T-helper 17 cell (primary cell): ENCODE data around the gene DRAM2. TPM values are rescaled to one million over a fixed set of nuclear protein-coding genes. Genes with fewer than 3 reads are reported as not detected.
"Not testable (repeated sequence)": the region's sequence is repeated elsewhere in the genome, so short reads cannot be mapped to it uniquely, and the experiment has no call there.

Experiments used
- ATAC-seq: fragments of 150-1000 bp; cut with Tn5 transposase; 2 replicates; pipeline ENCODE4 v1.10.0; 2021; ENCODE audit warnings: mild to moderate bottlenecking, moderate library complexity
- DNase-seq, 3 donors: peaks; one replicate each; pipeline versions ENCODE4 v3.0.0 to v3.0.0-alpha.2; 2020 to 2021
- H3K9me3 ChIP-seq: one replicate; pipeline ENCODE4 v1.7.0; 2013; ENCODE audit warnings: low read length, mild to moderate bottlenecking; ENCODE audit not compliant: control insufficient read depth, poor library complexity, severe bottlenecking
- H3K27ac Mint-ChIP-seq: one replicate; pipeline ENCODE4 v1.8.0; 2022; ENCODE audit warnings: mild to moderate bottlenecking, moderate library complexity, mixed read lengths
- H3K27me3 Mint-ChIP-seq: one replicate; pipeline ENCODE4 v1.8.0; 2022; ENCODE audit warnings: mixed read lengths
- H3K36me3 Mint-ChIP-seq: one replicate; pipeline ENCODE4 v1.8.0; 2022; ENCODE audit warnings: low read depth, mixed read lengths
- H3K4me1 Mint-ChIP-seq: one replicate; pipeline ENCODE4 v1.8.0; 2022; ENCODE audit warnings: mild to moderate bottlenecking, mixed read lengths
- H3K4me3 Mint-ChIP-seq: one replicate; pipeline ENCODE4 v1.8.0; 2022; ENCODE audit warnings: mild to moderate bottlenecking, moderate library complexity, mixed read lengths
- total RNA-seq, 4 donors: library from RNA in 2 of 4; stranded (reverse) in 2 of 4; gene quantifications; one replicate each; pipeline ENCODE4 v1.2.3 and lab custom pipeline; 2022 to 2026

The DRAM2 gene
- total RNA-seq, 2 donors from 2014 or later, result 30.7 to 31.1 TPM

GRCh38 chr1:111084999-111085398 is 54.9 kb downstream of the DRAM2 start:
- H3K27ac Mint-ChIP-seq, result no peak overlapping the region
- no peak for ATAC-seq
- peaks cover 64% of the 10 kb centered on the region for H3K27me3 Mint-ChIP-seq
- no peak for DNase-seq
- H3K4me3 Mint-ChIP-seq, result no peak overlapping the region
- H3K9me3 ChIP-seq, result no peaks in the 10 kb centered on the region
- no peaks in the 10 kb centered on the region for H3K4me1 Mint-ChIP-seq
- H3K36me3 Mint-ChIP-seq, result peaks cover 2% of the 10 kb centered on the region

GRCh38 chr1:111082421-111083203 is 57.3 kb downstream of the DRAM2 start:
- H3K9me3 ChIP-seq, result no peaks in the 10 kb centered on the region
- H3K4me3 Mint-ChIP-seq, result no peak overlapping the region
- DNase-seq, result no peak
- H3K27ac Mint-ChIP-seq, result no peak overlapping the region
- ATAC-seq, result no peak
- H3K27me3 Mint-ChIP-seq, result peaks cover 47% of the 10 kb centered on the region
- H3K36me3 Mint-ChIP-seq, result peaks cover 2% of the 10 kb centered on the region
- H3K4me1 Mint-ChIP-seq, result no peaks in the 10 kb centered on the region

- not testable (repeated sequence) for H3K4me3 Mint-ChIP-seq, H3K4me1 Mint-ChIP-seq, DNase-seq, H3K36me3 Mint-ChIP-seq, H3K9me3 ChIP-seq, H3K27ac Mint-ChIP-seq, ATAC-seq
- H3K27me3 Mint-ChIP-seq, result peaks cover 20% of the 10 kb centered on the region
These were observed 60.6 kb downstream of the DRAM2 start for GRCh38 chr1:111079329-111079728.

- not testable (repeated sequence) for H3K9me3 ChIP-seq, H3K4me3 Mint-ChIP-seq, ATAC-seq, H3K4me1 Mint-ChIP-seq, H3K27ac Mint-ChIP-seq, H3K27me3 Mint-ChIP-seq, DNase-seq, H3K36me3 Mint-ChIP-seq
These were observed 62.6 kb downstream of the DRAM2 start for GRCh38 chr1:111077312-111077711.

Other genes starting within 250 kb of the DRAM2 start
- gene LRIF1, start 176.2 kb downstream of the DRAM2 start, total RNA-seq, result 1 to 10 TPM; 4.5 to 7.4 TPM
- 10 to 100 TPM; 24.5 TPM for gene CEPT1, start 130 bp upstream of the DRAM2 start, total RNA-seq
- gene DENND2D, start 60.6 kb upstream of the DRAM2 start, total RNA-seq, result 100 to 1,000 TPM in 1 of 2 donors, 10 to 100 TPM in 1; 62.4 to 126 TPM
- gene CHI3L2, start 87.6 kb upstream of the DRAM2 start, total RNA-seq, result 1 to 10 TPM; 8.1 to 9.1 TPM
- gene CHIA, start 150.8 kb upstream of the DRAM2 start, total RNA-seq, result not detected